MG63 (cell line): ENCODE results near the gene BICD1. TPM values are rescaled to one million over a fixed set of nuclear protein-coding genes. Genes with fewer than 3 reads are reported as not detected.

Source experiments
- DNase-seq: peaks from one replicate; pipeline ENCODE4 v3.0.0-alpha.2; 2020
- H3K27me3 ChIP-seq: fragments of 250-450 bp; sonication (Bioruptor Pico); 2 replicates; pipeline ENCODE4 v1.5.1; 2020; ENCODE audit warnings: mild to moderate bottlenecking, moderate library complexity
- H3K36me3 ChIP-seq: fragments of 250-450 bp; sonication (Bioruptor Pico); 2 replicates; pipeline ENCODE4 v1.5.1; 2020; ENCODE audit warnings: mild to moderate bottlenecking, moderate library complexity
- H3K4me3 ChIP-seq: fragments of 250-450 bp; sonication (Bioruptor Pico); 2 replicates; pipeline ENCODE4 v1.5.1; 2020; ENCODE audit warnings: mild to moderate bottlenecking, moderate library complexity
- H3K9me3 ChIP-seq: fragments of 250-450 bp; sonication (Bioruptor Pico); 2 replicates; pipeline ENCODE4 v1.5.1; 2020; ENCODE audit warnings: mild to moderate bottlenecking, moderate library complexity
- total RNA-seq: library from RNA; depleted of rRNA; stranded (reverse); fragments of >200 nt; shearing (Covaris generic); gene quantifications from 2 replicates; pipeline ENCODE4 v1.2.3, GENCODE V29; 2014; ENCODE audit warnings: low replicate concordance

The BICD1 gene
- total RNA-seq, 1 experiment from 2014 or later, result 8.6 TPM

- Histone ChIP-seq H3K4me3 (no peak overlapping the region), H3K27me3 (no peaks in the 10 kb centered on the region), H3K36me3 (peaks cover 8% of the 10 kb centered on the region), H3K9me3 (no peaks in the 10 kb centered on the region)
- no peak for DNase-seq
These were observed 18.0 kb downstream of the BICD1 start for GRCh38 chr12:32124637-32125036.

GRCh38 chr12:32125455-32126084, 18.9 kb downstream of the BICD1 start:
- no peak overlapping the region for H3K4me3 ChIP-seq
- H3K9me3 ChIP-seq, result no peaks in the 10 kb centered on the region
- no peaks in the 10 kb centered on the region for H3K27me3 ChIP-seq
- DNase-seq, result no peak
- H3K36me3 ChIP-seq, result peaks cover 11% of the 10 kb centered on the region

GRCh38 chr12:32126720-32127119, 20.1 kb downstream of the BICD1 start:
- H3K27me3 ChIP-seq, result no peaks in the 10 kb centered on the region
- no peaks in the 10 kb centered on the region for H3K9me3 ChIP-seq
- peaks cover 19% of the 10 kb centered on the region for H3K36me3 ChIP-seq
- no peak for DNase-seq
- no peak overlapping the region for H3K4me3 ChIP-seq

GRCh38 chr12:32131666-32132065, 25.0 kb downstream of the BICD1 start:
- no peak for DNase-seq
- no peaks in the 10 kb centered on the region for H3K27me3 ChIP-seq
- peaks cover 26% of the 10 kb centered on the region for H3K36me3 ChIP-seq
- no peak overlapping the region for H3K4me3 ChIP-seq
- H3K9me3 ChIP-seq, result peaks cover 3% of the 10 kb centered on the region; the same call in 1 of the 2 replicates

GRCh38 chr12:32134101-32134888, 27.6 kb downstream of the BICD1 start:
- peak; percentile 72 for DNase-seq
- Histone ChIP-seq H3K27me3 (no peaks in the 10 kb centered on the region), H3K9me3 (peaks cover 3% of the 10 kb centered on the region; the same call in 1 of the 2 replicates), H3K36me3 (peaks cover 18% of the 10 kb centered on the region), H3K4me3 (no peak overlapping the region)

GRCh38 chr12:32135967-32136366, 29.3 kb downstream of the BICD1 start:
- Histone ChIP-seq H3K36me3 (peaks cover 11% of the 10 kb centered on the region; the same call in 1 of the 2 replicates), H3K9me3 (peaks cover 3% of the 10 kb centered on the region; the same call in 1 of the 2 replicates), H3K4me3 (no peak overlapping the region), H3K27me3 (no peaks in the 10 kb centered on the region)
- no peak for DNase-seq

GRCh38 chr12:32136404-32136803, 29.8 kb downstream of the BICD1 start:
- DNase-seq, result no peak
- peaks cover 7% of the 10 kb centered on the region; the same call in 1 of the 2 replicates for H3K36me3 ChIP-seq
- H3K27me3 ChIP-seq, result no peaks in the 10 kb centered on the region
- H3K4me3 ChIP-seq, result no peak overlapping the region
- H3K9me3 ChIP-seq, result peaks cover 3% of the 10 kb centered on the region; the same call in 1 of the 2 replicates

- Histone ChIP-seq H3K36me3 (no peaks in the 10 kb centered on the region), H3K27me3 (no peaks in the 10 kb centered on the region), H3K9me3 (no peaks in the 10 kb centered on the region), H3K4me3 (no peak overlapping the region)
- DNase-seq, result no peak
These were observed 32.4 kb downstream of the BICD1 start for GRCh38 chr12:32139064-32139421.

GRCh38 chr12:32140877-32141276, 34.2 kb downstream of the BICD1 start:
- no peak overlapping the region for H3K4me3 ChIP-seq
- DNase-seq, result no peak
- no peaks in the 10 kb centered on the region for H3K9me3 ChIP-seq
- H3K36me3 ChIP-seq, result no peaks in the 10 kb centered on the region
- H3K27me3 ChIP-seq, result no peaks in the 10 kb centered on the region

GRCh38 chr12:32145096-32145495, 38.4 kb downstream of the BICD1 start:
- H3K36me3 ChIP-seq, result peaks cover 11% of the 10 kb centered on the region
- DNase-seq, result no peak
- no peaks in the 10 kb centered on the region for H3K9me3 ChIP-seq
- no peak overlapping the region for H3K4me3 ChIP-seq
- H3K27me3 ChIP-seq, result no peaks in the 10 kb centered on the region

- H3K27me3 ChIP-seq, result no peaks in the 10 kb centered on the region
- DNase-seq, result no peak
- peaks cover 14% of the 10 kb centered on the region for H3K36me3 ChIP-seq
- H3K9me3 ChIP-seq, result no peaks in the 10 kb centered on the region
- no peak overlapping the region for H3K4me3 ChIP-seq
These were observed 39.6 kb downstream of the BICD1 start for GRCh38 chr12:32146074-32146873.

GRCh38 chr12:32148372-32148771, 41.7 kb downstream of the BICD1 start:
- no peak for DNase-seq
- Histone ChIP-seq H3K27me3 (no peaks in the 10 kb centered on the region), H3K9me3 (no peaks in the 10 kb centered on the region), H3K36me3 (peaks cover 21% of the 10 kb centered on the region), H3K4me3 (no peak overlapping the region)

GRCh38 chr12:32149489-32149888, 42.8 kb downstream of the BICD1 start:
- no peak overlapping the region for H3K4me3 ChIP-seq
- peaks cover 21% of the 10 kb centered on the region for H3K36me3 ChIP-seq
- no peaks in the 10 kb centered on the region for H3K9me3 ChIP-seq
- no peak for DNase-seq
- H3K27me3 ChIP-seq, result no peaks in the 10 kb centered on the region

GRCh38 chr12:32151086-32151485, 44.4 kb downstream of the BICD1 start:
- DNase-seq, result no peak
- Histone ChIP-seq H3K9me3 (no peaks in the 10 kb centered on the region), H3K36me3 (peaks cover 21% of the 10 kb centered on the region)

GRCh38 chr12:32151552-32151951, 44.9 kb downstream of the BICD1 start:
- peaks cover 21% of the 10 kb centered on the region for H3K36me3 ChIP-seq
- no peak overlapping the region for H3K4me3 ChIP-seq
- DNase-seq, result no peak
- H3K27me3 ChIP-seq, result no peaks in the 10 kb centered on the region
- H3K9me3 ChIP-seq, result no peaks in the 10 kb centered on the region

More at GRCh38 chr12:32151086-32151485, 44.4 kb downstream of the BICD1 start:
- no peaks in the 10 kb centered on the region for H3K27me3 ChIP-seq
- no peak overlapping the region for H3K4me3 ChIP-seq

GRCh38 chr12:32155041-32155440, 48.4 kb downstream of the BICD1 start:
- Histone ChIP-seq H3K9me3 (no peaks in the 10 kb centered on the region), H3K27me3 (no peaks in the 10 kb centered on the region), H3K36me3 (peaks cover 11% of the 10 kb centered on the region; the same call in 1 of the 2 replicates), H3K4me3 (no peak overlapping the region)
- DNase-seq, result no peak

- no peak overlapping the region for H3K4me3 ChIP-seq
- peaks cover 7% of the 10 kb centered on the region; the same call in 1 of the 2 replicates for H3K36me3 ChIP-seq
- no peak for DNase-seq
- H3K9me3 ChIP-seq, result no peaks in the 10 kb centered on the region
- no peaks in the 10 kb centered on the region for H3K27me3 ChIP-seq
These were observed 49.4 kb downstream of the BICD1 start for GRCh38 chr12:32155961-32156529.
